Loucy (cell line): ENCODE results near the gene MRPL36.

Source experiments
- CTCF ChIP-seq: fragments of 200-600 bp; sonication (generic); conservative IDR thresholded peaks from 2 replicates; pipeline ENCODE4 v1.5.1; 2014; ENCODE audit warnings: mild to moderate bottlenecking, antibody characterized with exemption, low read length
- EZH2phosphoT487 ChIP-seq: fragments of 200-600 bp; IDR thresholded peaks from 2 replicates; pipeline ENCODE4 v1.6.1; 2018; ENCODE audit warnings: antibody characterized with exemption, mild to moderate bottlenecking, moderate library complexity, borderline replicate concordance

GRCh38 chr5:1783216-1783554 is 16.5 kb downstream of the MRPL36 start:
- no peak for TF ChIP-seq EZH2phosphoT487
- no peak for TF ChIP-seq CTCF
